Measurements from ENCODE around the gene AFF2.

DNA sequence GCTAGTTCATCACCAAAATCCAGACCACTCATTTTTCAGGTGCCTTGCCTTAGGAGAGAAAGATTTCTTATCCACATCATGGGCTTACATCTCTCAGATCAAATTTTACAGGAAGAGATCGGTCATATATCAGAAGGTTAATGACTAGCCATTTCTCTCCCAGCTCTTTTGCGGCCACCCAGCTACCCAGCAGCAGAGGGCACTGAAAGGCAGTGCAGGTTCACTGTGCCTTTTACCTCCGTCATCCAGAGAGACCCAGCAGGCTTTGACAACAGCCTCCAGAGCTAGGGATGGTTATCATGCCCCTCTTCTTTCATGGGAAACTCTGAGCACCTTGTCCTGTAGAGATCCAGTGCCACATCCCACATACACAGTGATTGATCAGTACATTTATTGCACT lies 384.8 kb downstream of the AFF2 start:
- TF ChIP-seq CTCF (IDR thresholded peaks at IDR 0.05) (no peak), POLR2A (IDR thresholded peaks at IDR 0.05) (no peak)
